Measurements from ENCODE around the gene RALGPS2. TPM values are rescaled to one million over a fixed set of nuclear protein-coding genes. Genes with fewer than 3 reads are reported as not detected.

The RALGPS2 gene
- total RNA-seq, 1 donor from 2014 or later: 28.6 TPM

GRCh38 chr1:178916448-178917174 lies 191.6 kb downstream of the RALGPS2 start:
- DNase-seq (ENCODE audit: extremely low read depth, low read depth, low spot score): no peak

GRCh38 chr1:178918308-178918707 lies 193.3 kb downstream of the RALGPS2 start:
- no peak for DNase-seq (ENCODE audit: extremely low read depth, low read depth, low spot score)

DNA sequence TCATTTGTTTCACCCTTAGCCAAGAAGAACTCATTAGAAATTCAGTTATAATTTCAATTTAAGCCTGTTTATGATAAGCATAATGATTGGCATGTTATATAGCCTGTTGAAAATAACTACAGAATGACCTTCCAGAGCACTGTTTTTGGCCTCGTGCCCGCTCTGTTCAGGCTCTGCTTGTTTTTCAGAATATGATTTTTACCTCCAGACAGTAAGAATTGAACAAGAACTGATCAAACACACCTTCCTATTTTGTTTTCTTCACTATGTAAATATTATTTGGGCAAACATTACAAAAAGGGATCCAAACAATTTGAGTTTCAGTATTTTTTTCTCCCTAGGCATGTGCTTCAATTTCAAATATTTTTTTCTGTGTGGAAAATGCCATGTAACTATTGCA lies 193.9 kb downstream of the RALGPS2 start:
- no peak for DNase-seq (ENCODE audit: extremely low read depth, low read depth, low spot score)

GRCh38 chr1:178919581-178919980 lies 194.5 kb downstream of the RALGPS2 start:
- DNase-seq (ENCODE audit: extremely low read depth, low read depth, low spot score): no peak

- no peak for DNase-seq (ENCODE audit: extremely low read depth, low read depth, low spot score)
Measured at GRCh38 chr1:178921499-178921898, 196.5 kb downstream of the RALGPS2 start.

DNA sequence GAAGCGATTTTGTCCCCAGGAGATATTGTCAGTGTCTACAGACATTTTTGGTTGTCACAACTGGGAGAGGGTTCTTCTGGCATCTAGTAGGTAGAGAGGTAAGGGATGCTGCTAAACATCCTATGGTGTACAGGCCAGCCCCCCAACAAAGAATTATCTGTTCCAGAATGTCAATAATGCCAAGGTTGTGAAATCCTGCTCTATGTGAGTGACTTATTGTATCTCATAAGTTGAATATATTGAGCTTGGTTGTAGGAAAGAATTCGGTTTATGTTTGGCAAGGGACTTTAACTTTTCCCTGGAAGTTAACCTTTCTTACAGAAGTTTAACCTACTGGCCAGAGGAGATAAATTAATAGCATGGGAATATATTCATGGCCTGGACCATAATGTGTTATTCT lies 198.5 kb downstream of the RALGPS2 start:
- no peak for DNase-seq (ENCODE audit: extremely low read depth, low read depth, low spot score)

- DNase-seq (ENCODE audit: extremely low read depth, low read depth, low spot score): no peak
Measured at GRCh38 chr1:178926046-178926445, 201.0 kb downstream of the RALGPS2 start.

- DNase-seq (ENCODE audit: extremely low read depth, low read depth, low spot score): no peak
Measured at GRCh38 chr1:178927003-178927402, 202.0 kb downstream of the RALGPS2 start.

DNA sequence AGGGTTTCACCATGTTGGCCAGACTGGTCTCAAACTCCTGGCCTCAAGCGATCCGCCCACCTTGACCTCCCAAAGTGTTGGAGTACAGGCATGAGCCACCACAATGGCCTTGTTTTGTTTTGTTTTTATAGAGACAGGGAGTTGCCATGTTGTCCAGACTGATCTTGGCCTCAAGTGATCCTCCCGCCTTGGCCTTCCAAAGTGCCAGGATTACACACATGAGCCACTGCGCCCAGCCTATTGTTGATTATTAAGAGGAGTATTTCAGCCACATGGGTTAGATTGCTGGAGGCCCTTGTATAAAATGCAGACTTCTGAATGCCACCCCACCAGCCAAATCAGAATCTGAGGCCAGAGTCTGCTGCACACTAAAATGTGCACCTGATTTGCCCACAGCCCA lies 203.0 kb downstream of the RALGPS2 start:
- no peak for DNase-seq (ENCODE audit: extremely low read depth, low read depth, low spot score)

- no peak for DNase-seq (ENCODE audit: extremely low read depth, low read depth, low spot score)
Measured at GRCh38 chr1:178928976-178929375, 203.9 kb downstream of the RALGPS2 start.

- no peak for DNase-seq (ENCODE audit: extremely low read depth, low read depth, low spot score)
Measured at GRCh38 chr1:178931858-178932551, 207.0 kb downstream of the RALGPS2 start.

GRCh38 chr1:178932552-178932906 lies 207.5 kb downstream of the RALGPS2 start:
- DNase-seq (ENCODE audit: extremely low read depth, low read depth, low spot score): no peak

DNA sequence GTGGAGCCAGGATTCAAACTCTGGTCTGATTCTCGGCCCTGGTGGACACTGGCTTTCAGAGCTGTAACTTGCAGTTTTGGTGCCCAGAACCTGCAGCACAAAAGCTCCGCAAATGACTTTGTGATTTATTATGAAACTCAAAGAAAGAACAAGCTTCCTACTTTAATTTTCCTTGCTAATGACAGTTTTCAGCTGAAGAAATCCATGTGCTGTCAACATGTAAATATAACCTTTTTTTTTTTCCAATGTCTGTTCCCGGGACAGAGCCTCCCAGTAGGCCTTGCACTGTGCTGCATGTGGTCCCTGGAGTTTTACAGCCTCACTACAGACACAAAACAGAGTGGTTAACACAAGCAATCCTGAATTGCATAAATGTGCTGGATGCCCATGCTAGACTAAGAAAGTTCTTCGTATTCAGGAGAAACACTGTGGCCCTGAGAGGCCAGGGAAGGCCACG lies 208.1 kb downstream of the RALGPS2 start:
- DNase-seq (ENCODE audit: extremely low read depth, low read depth, low spot score): no peak

DNA sequence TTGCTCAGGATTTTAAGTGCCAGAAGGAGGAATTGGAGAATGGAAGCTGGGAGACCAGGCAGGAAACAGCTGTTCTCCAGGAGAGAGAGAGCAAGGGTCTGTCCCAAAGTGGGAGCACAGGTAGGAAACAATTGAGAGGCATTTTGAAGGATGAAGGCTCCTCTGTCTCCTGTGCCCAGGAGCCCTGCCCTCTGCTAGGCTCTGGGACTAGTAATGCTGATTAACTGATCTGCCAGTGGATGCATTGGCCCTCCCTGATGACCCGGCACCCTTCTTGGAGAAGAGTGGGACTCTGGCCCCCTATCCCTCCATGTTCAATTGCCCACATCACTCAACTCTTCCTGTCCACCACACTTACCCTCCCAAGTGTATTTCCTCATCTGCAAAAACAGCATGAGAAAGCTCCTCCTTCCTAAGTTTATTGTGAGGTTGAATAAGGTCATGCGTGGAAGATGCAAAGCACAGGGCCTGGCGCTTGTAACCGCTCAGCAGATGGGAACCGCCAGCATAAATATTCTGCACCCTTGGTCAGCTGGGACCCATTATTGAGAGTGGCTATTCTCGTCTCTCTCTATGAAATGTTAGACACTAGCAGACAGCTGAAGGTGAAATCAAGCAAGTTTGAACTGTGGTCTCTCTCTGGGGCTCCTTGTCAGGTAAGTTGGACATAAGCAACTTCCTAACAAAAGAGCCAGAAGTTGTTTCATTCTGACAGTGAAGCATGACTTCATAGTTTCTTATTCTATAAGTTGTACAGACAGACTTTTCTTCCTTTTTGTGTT lies 208.9 kb downstream of the RALGPS2 start:
- DNase-seq (ENCODE audit: extremely low read depth, low read depth, low spot score): no peak

DNA sequence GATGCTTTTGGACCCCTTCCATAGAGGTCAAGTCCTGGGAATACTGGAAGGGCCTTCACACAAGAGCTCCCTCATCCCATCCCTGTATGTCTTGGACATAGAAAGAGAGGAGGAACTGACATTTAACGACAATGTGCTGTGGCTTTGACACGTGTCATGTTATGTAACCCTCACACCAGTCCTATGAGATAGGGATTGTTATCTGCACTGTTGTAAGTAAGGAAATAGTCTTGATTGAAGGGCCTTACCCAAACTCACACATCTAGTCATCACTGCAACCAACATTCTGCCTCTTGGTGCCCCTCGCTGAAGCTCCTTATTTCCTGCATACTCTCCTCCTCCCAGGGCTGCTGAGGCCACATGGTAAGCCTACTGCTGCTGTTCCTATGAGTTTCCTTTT lies 209.5 kb downstream of the RALGPS2 start:
- no peak for DNase-seq (ENCODE audit: extremely low read depth, low read depth, low spot score)

GRCh38 chr1:178935610-178936009 lies 210.6 kb downstream of the RALGPS2 start:
- no peak for DNase-seq (ENCODE audit: extremely low read depth, low read depth, low spot score)

- no peak for DNase-seq (ENCODE audit: extremely low read depth, low read depth, low spot score)
Measured at GRCh38 chr1:178937695-178938094, 212.7 kb downstream of the RALGPS2 start.

- DNase-seq (ENCODE audit: extremely low read depth, low read depth, low spot score): no peak
Measured at GRCh38 chr1:178938101-178938958, 213.3 kb downstream of the RALGPS2 start.

DNA sequence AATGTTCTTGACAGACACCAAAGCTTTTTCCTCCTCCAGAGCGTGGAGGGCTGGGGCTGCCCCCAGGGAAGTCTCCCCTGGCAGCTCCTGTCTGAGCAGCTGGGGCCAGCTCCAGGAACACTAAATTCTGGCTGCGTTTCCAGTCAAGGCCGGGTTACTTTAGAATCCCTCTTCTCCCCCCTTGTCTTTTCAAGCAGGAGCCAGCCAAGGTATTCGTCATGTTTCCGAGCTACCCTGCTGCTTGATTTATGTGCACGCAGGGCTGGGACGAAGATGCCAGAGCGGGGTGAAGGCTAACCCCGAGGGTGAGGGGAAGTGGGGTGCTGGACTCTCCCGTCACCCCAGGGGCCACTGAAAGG lies 213.9 kb downstream of the RALGPS2 start:
- no peak for DNase-seq (ENCODE audit: extremely low read depth, low read depth, low spot score)

GRCh38 chr1:178939338-178940067 lies 214.5 kb downstream of the RALGPS2 start:
- DNase-seq (ENCODE audit: extremely low read depth, low read depth, low spot score): no peak

Measured in glomerular endothelial cell (primary cell).